Right lobe of liver (tissue), 6 donors: ENCODE data around the gene CDC42BPA. TPM values are rescaled to one million over a fixed set of nuclear protein-coding genes. Genes with fewer than 3 reads are reported as not detected.

Source experiments
- ATAC-seq, 4 donors: fragments of 200-7000 bp; cut with Tn5 transposase; one replicate each; pipeline ENCODE4 v1.9.1; 2020; ENCODE audit warnings: mild to moderate bottlenecking in 4 of 4, moderate library complexity in 4 of 4
- DNase-seq, 3 donors: peaks; one replicate each; pipeline ENCODE4 v3.0.0-alpha.2; 2020
- H3K27ac ChIP-seq, 3 donors: fragments of 200-600 bp; one replicate each; pipeline ENCODE4 v1.8.0; 2022
- H3K27me3 ChIP-seq, 2 donors: fragments of 200-600 bp; one replicate each; pipeline ENCODE4 v1.8.0; 2022
- H3K36me3 ChIP-seq, 4 donors: fragments of 200-600 bp; sonication (generic) in 1 of 4; one replicate each; pipeline versions ENCODE4 v1.5.1 to v1.8.0; 2017 to 2022; ENCODE audit warnings: control low read depth in 1 of 4
- H3K4me1 ChIP-seq, 4 donors: fragments of 200-600 bp; sonication (generic) in 1 of 4; one replicate each; pipeline versions ENCODE4 v1.5.1 to v1.8.0; 2017 to 2022; ENCODE audit warnings: control low read depth in 1 of 4
- H3K4me3 ChIP-seq, 3 donors: fragments of 200-600 bp; one replicate each; pipeline ENCODE4 v1.8.0; 2022
- H3K9me3 ChIP-seq, 4 donors: fragments of 200-600 bp; sonication (generic) in 1 of 4; one replicate each; pipeline versions ENCODE4 v1.5.1 to v1.8.0; 2017 to 2022; ENCODE audit warnings: control low read depth in 1 of 4
- CTCF ChIP-seq, 4 donors: fragments of 200-600 bp in 3 of 4; fragments of 450-650 bp in 1 of 4; IDR thresholded peaks; one replicate each; pipeline versions ENCODE4 v1.5.1 to v1.8.0; 2016 to 2022; ENCODE audit warnings: antibody characterized with exemption in 4 of 4, mild to moderate bottlenecking in 2 of 4
- POLR2A ChIP-seq: fragments of 450-650 bp; IDR thresholded peaks from one replicate; pipeline ENCODE4 v1.6.1; 2017; ENCODE audit warnings: antibody characterized with exemption, mild to moderate bottlenecking
- WGBS: methylation state at CpG from one replicate; pipeline ENCODE4 v1.1.6; 2018; ENCODE audit warnings: low coverage, low lambda C conversion rate; ENCODE audit not compliant: insufficient coverage; ENCODE audit errors: missing lambda C conversion rate; 5-methylcytosine and 5-hydroxymethylcytosine counted together
- intact Hi-C, 2 donors: fragments of 100-400 bp; cut with DNase I; formaldehyde crosslinking; loops; one replicate each; pipeline versions ENCODE4 v1.11.2 to v1.14.1; 2022
- total RNA-seq, 6 experiments: library from RNA; depleted of rRNA in 2 of 6; stranded (reverse); fragments of >200 nt in 2 of 6; fragmentation: NEBNext Ultra II Directional in 3 of 6; extraction: Animal tissue kit (Norgen Biotek cat#: 25700) in 3 of 6; gene quantifications; one replicate each; pipeline versions ENCODE4 v1.1.0 to v1.2.4, GENCODE V29; 2016 to 2023
- donor health status: DM: no; HTN: yes; CAD: no.
- donor health status: DM: no; HTN: no; CAD: no.
- donor health status: DM: no; HTN: no; CAD: no.
- donor health status: DM: no; HTN: yes; CAD: no.
- donor health status: DM: no; HTN: yes; CAD: no.

CDC42BPA gene
- total RNA-seq, 6 experiments from 2014 or later = 11.4 to 35.0 (median 22.2) TPM

GRCh38 chr1:227227761-227228160 lies 90.5 kb downstream of the CDC42BPA start:
- intact Hi-C loops = no loop called here

GRCh38 chr1:227225715-227226346 lies 92.5 kb downstream of the CDC42BPA start:
- no peaks in the 10 kb centered on the region for H3K4me1 ChIP-seq
- ATAC-seq = no peak
- no peaks in the 10 kb centered on the region for H3K27me3 ChIP-seq
- DNase-seq = no peak
- H3K9me3 ChIP-seq = no peaks in the 10 kb centered on the region
- WGBS = 64% methylated on average over 2 of the region's 2 CpGs
- H3K27ac ChIP-seq = no peak overlapping the region
- intact Hi-C loops = no loop called here
- no peaks in the 10 kb centered on the region for H3K36me3 ChIP-seq
- H3K4me3 ChIP-seq = no peak overlapping the region
- no peak for TF ChIP-seq POLR2A
- TF ChIP-seq CTCF (IDR thresholded peaks at IDR 0.05) = no peak

More at GRCh38 chr1:227227761-227228160, 90.5 kb downstream of the CDC42BPA start:
- ATAC-seq (no peak), DNase-seq (no peak)
- WGBS = 71% methylated on average over 1 of the region's 2 CpGs
- Histone ChIP-seq H3K4me1 (no peaks in the 10 kb centered on the region), H3K27ac (no peak overlapping the region), H3K27me3 (no peaks in the 10 kb centered on the region), H3K36me3 (no peaks in the 10 kb centered on the region), H3K9me3 (no peaks in the 10 kb centered on the region), H3K4me3 (no peak overlapping the region)
- TF ChIP-seq POLR2A = no peak
- no peak for TF ChIP-seq CTCF (IDR thresholded peaks at IDR 0.05)

GRCh38 chr1:227223171-227223806 lies 95.0 kb downstream of the CDC42BPA start:
- TF ChIP-seq CTCF (IDR thresholded peaks at IDR 0.05) (no peak), POLR2A (no peak)
- ATAC-seq (no peak), DNase-seq (no peak)
- Histone ChIP-seq H3K27me3 (no peaks in the 10 kb centered on the region), H3K4me1 (no peaks in the 10 kb centered on the region), H3K9me3 (no peaks in the 10 kb centered on the region), H3K36me3 (no peaks in the 10 kb centered on the region), H3K27ac (no peak overlapping the region), H3K4me3 (no peak overlapping the region)
- WGBS = 75% methylated on average over 1 of the region's 1 CpG
- intact Hi-C loops = no loop called here

DNA sequence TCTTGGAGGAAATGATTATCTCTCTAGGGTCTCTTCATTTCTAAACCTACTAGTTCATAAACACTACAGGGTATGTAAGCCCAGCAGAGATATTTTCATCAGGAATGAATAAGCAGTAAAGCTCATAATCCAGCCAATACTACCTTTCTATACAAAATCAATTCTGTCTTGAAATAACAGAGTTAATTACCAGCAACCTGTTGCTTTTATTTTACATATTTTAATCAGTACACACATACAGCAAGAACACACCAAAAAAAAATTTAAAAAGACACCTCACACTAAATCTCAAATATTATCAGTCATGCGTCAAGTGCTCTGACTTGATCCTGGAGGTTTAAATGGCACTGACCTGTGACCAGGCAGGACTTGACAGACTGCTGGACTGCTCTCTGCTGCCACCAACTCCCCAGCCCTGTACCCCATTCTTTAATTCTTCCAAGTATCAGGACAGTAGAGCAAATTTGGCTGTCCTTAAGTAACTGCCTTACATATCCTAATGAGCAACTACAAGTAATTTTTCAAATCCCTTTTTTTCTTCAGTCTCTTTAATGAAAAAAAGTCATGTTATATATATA lies 98.5 kb downstream of the CDC42BPA start:
- no peak for TF ChIP-seq POLR2A
- TF ChIP-seq CTCF (IDR thresholded peaks at IDR 0.05) = peak in 1 of 4 donors; percentile 9
- Histone ChIP-seq H3K4me1 (no peaks in the 10 kb centered on the region), H3K36me3 (no peaks in the 10 kb centered on the region), H3K27ac (no peak overlapping the region), H3K4me3 (no peak overlapping the region), H3K9me3 (no peaks in the 10 kb centered on the region), H3K27me3 (no peaks in the 10 kb centered on the region)
- WGBS = 88% methylated on average over 1 of the region's 1 CpG
- ATAC-seq (peak in 3 of 4 donors; percentile 28 to 50 (median 44)), DNase-seq (no peak)
- intact Hi-C loops = no loop called here
